Esophagus muscularis mucosa (tissue), 3 donors: ENCODE data around the gene ADGRL4.

ENCODE experiments used
- CTCF ChIP-seq, 3 experiments: fragments of 200-600 bp in 2 of 3; fragments of 450-650 bp in 1 of 3; sonication (generic) in 2 of 3; IDR thresholded peaks; one replicate each; pipeline ENCODE4 v1.5.1; 2017 to 2019; ENCODE audit warnings: antibody characterized with exemption in 3 of 3, mild to moderate bottlenecking in 2 of 3, moderate library complexity in 1 of 3
- POLR2AphosphoS5 ChIP-seq, 2 donors: sonication (generic); formaldehyde crosslinking; IDR thresholded peaks; one replicate each; pipeline ENCODE4 v1.6.1; 2017; ENCODE audit warnings: antibody characterized with exemption in 2 of 2

GRCh38 chr1:78902641-78903040, 103.9 kb downstream of the ADGRL4 start:
- no peak for TF ChIP-seq CTCF (IDR thresholded peaks at IDR 0.05)
- no peak for TF ChIP-seq POLR2AphosphoS5 (IDR thresholded peaks at IDR 0.05)
